GM19043 (cell line): Measurements from ENCODE around the gene VWF.
"Not testable (repeated sequence)": the region's sequence is repeated elsewhere in the genome, so short reads cannot be mapped to it uniquely, and the experiment has no call there.

Experiments used
- ATAC-seq: cut with Tn5 transposase; IDR thresholded peaks from one replicate; pipeline ENCODE4 v1.9.1; 2021; ENCODE audit warnings: low read depth; ENCODE audit not compliant: unreplicated experiment

Gene VWF

GRCh38 chr12:6010631-6011350 is 113.7 kb downstream of the VWF start:
- ATAC-seq, result not testable (repeated sequence)

GRCh38 chr12:5997260-5997659 is 127.2 kb downstream of the VWF start:
- no peak for ATAC-seq

GRCh38 chr12:5996459-5996858 is 128.0 kb downstream of the VWF start:
- ATAC-seq, result no peak

- no peak for ATAC-seq
Measured at GRCh38 chr12:5989621-5990020, 134.8 kb downstream of the VWF start.

GRCh38 chr12:5988659-5989116 is 135.8 kb downstream of the VWF start:
- ATAC-seq, result no peak

- no peak for ATAC-seq
Measured at GRCh38 chr12:5988088-5988487, 136.4 kb downstream of the VWF start.

- ATAC-seq, result no peak
Measured at GRCh38 chr12:5987573-5987972, 136.9 kb downstream of the VWF start.

GRCh38 chr12:5985471-5985870 is 139.0 kb downstream of the VWF start:
- ATAC-seq, result no peak

- ATAC-seq, result no peak
Measured at GRCh38 chr12:5984873-5985272, 139.6 kb downstream of the VWF start.

GRCh38 chr12:5982106-5982505 is 142.4 kb downstream of the VWF start:
- no peak for ATAC-seq

- no peak for ATAC-seq
Measured at GRCh38 chr12:5977556-5977955, 146.9 kb downstream of the VWF start.

- no peak for ATAC-seq
Measured at GRCh38 chr12:5976711-5977110, 147.8 kb downstream of the VWF start.

GRCh38 chr12:5976196-5976595 is 148.3 kb downstream of the VWF start:
- ATAC-seq, result no peak

GRCh38 chr12:5973461-5974115 is 150.9 kb downstream of the VWF start:
- no peak for ATAC-seq

GRCh38 chr12:5972387-5972786 is 152.1 kb downstream of the VWF start:
- ATAC-seq, result no peak

- ATAC-seq, result no peak
Measured at GRCh38 chr12:5971194-5971850, 153.1 kb downstream of the VWF start.

- no peak for ATAC-seq
Measured at GRCh38 chr12:5969974-5970690, 154.3 kb downstream of the VWF start.

- ATAC-seq, result no peak
Measured at GRCh38 chr12:5969156-5969973, 155.1 kb downstream of the VWF start.

- no peak for ATAC-seq
Measured at GRCh38 chr12:5967645-5968415, 156.6 kb downstream of the VWF start.
